SK-N-MC (cell line): ENCODE measurements around the gene ZNF611.

ENCODE experiments used
- EZH2 ChIP-seq: fragments of 200-600 bp; sonication (generic); IDR thresholded peaks from one replicate; pipeline ENCODE4 v1.6.1; 2017; ENCODE audit warnings: antibody characterized with exemption
- FOXP2 ChIP-seq: optimal IDR thresholded peaks from 2 replicates; pipeline ENCODE3; 2011; ENCODE audit warnings: mild to moderate bottlenecking, moderate library complexity; ENCODE audit not compliant: insufficient read depth; ENCODE audit errors: extremely low read length, control extremely low read depth
- POLR2AphosphoS5 ChIP-seq: IDR thresholded peaks from 2 replicates; pipeline ENCODE4 v1.6.1; 2012; ENCODE audit warnings: mild to moderate bottlenecking, low read depth, low read length, borderline replicate concordance

GRCh38 chr19:52739576-52739975 is 4.7 kb upstream of the ZNF611 start:
- TF ChIP-seq FOXP2, result no peak
- no peak for TF ChIP-seq EZH2
- TF ChIP-seq POLR2AphosphoS5, result no peak
